Hematopoietic multipotent progenitor cell (in vitro differentiated cells): ENCODE results near the gene DICER1. TPM values are rescaled to one million over a fixed set of nuclear protein-coding genes. Genes with fewer than 3 reads are reported as not detected.

Experiments
- DNase-seq, 3 donors: peaks; one replicate each; pipeline ENCODE4 v3.0.0-alpha.2; 2011 to 2015; ENCODE audit warnings: low read depth in 2 of 3, low spot score in 2 of 3
- total RNA-seq: library from RNA; depleted of rRNA; stranded (reverse); fragments of >200 nt; gene quantifications from one replicate; pipeline ENCODE4 v1.2.3, GENCODE V29; 2012

The DICER1 gene
- total RNA-seq, 1 donor: 29.1 TPM

DNA sequence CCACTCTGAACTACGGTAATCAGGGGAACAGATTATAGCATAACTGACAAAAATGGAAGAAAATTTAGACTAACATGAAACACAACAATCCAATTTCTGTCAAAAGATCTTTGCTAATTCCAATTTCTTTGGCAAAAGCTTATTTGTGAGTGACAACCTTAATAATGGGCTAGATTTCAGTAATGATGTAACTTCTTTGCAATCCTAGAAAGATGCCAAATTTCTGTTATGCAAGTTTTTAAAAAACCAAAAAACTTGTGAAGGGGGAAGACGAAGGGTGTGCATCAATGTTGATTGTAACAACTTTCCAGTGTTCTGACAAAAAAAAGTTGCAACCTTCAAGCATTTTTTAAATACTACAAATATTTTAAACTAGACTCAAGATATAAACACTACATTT, 59.9 kb downstream of the DICER1 start:
- no peak for DNase-seq

GRCh38 chr14:95096476-95096875, 60.9 kb downstream of the DICER1 start:
- no peak for DNase-seq

GRCh38 chr14:95095996-95096395, 61.3 kb downstream of the DICER1 start:
- DNase-seq: no peak

DNA sequence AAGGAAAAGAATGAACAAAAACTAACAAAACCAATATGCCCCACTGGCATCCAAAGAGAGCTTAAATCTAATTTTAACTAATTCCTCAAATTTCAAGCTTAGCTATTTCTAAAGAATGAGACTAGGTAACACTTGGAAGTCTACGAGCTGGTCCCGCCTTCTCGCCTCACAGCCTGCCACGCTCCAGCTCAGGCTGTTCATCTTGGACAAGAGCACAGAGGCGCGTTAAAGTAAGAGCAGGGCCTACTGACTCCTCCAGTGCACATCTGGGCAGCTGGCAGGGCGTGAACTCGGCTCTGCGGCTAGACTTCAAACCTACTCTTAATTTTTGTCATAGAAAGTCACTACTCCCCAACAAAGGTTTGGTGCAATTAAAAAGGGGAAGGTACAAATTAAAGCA, 64.6 kb downstream of the DICER1 start:
- DNase-seq: no peak

DNA sequence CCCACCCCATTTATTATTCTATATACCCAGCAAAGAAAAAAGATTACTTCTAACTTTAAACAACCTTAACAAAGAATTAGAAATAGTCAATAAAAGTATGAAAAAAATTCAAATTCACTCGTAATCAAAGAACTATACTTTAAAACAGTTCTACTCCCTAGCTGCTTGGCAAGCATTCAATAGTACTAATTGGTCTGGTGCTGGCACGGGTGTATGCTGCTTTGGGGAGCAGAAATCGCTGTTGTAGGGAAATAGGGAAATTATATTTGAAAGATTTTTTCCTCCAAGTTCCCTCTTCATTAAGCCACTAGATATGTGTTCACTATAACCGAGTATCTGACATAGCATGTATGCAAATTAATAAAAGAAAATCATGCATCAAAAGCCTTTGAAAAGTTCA, 65.7 kb downstream of the DICER1 start:
- DNase-seq: no peak

GRCh38 chr14:95088665-95089064, 68.7 kb downstream of the DICER1 start:
- no peak for DNase-seq

- no peak for DNase-seq
These were observed 69.7 kb downstream of the DICER1 start for GRCh38 chr14:95087619-95088018.

DNA sequence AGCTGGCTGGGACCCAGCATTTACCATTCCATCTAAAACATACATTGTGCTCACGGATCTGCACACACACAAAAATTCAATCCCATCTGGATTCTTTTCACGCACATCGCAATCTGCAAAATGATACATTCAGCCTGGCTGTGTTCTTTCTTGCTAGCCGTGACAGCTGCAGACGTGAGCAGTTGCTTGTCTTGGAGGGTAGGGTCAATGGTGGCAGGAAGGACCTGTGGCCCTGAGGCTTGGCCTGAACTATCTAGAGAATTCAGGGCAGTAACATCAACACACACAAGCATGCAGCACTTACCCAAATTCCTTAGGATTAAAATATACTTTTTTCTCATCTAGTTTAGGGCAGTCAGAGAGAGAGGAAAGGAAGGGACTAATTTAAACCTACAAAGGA, 72.0 kb downstream of the DICER1 start:
- DNase-seq: no peak

DNA sequence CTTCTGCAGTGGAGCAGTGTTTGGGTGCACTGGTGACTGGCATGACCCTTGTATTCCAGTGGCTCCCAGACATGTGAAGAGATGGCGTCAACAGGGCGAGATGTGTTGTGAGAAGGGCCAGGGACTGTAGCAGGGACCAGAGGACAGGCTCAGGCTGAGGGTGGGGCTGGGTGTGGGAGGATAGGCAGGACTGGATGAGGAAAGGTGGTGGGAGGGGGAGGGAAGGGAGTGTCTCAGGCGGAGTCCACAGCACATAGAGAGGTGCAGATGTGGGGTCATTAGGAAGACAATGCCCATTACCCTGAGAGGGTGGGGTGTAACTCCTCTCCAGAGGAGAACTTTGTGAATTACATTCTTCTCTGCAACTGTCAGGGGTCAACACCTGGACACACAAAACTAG, 78.5 kb downstream of the DICER1 start:
- DNase-seq: no peak

DNA sequence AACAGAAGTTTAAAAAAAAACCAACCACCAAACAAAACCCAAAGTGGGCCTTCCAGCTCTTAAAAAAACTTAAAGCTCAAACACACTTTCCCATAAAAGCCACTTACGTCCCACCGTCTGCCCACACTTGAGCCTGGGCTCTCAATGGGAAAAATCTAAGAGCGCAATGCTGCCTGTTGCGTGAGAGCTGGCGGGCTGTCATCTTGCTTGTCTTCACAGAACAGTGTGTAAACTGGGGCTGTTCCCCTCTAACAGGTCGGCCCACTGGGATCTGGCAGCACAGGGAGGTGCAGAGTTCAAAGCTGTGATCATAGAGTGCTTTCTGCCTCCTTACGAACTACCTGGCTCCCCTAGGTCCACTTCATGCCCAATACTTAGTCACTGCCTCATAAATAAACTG, 80.0 kb downstream of the DICER1 start:
- DNase-seq: no peak

GRCh38 chr14:95075789-95076188, 81.5 kb downstream of the DICER1 start:
- no peak for DNase-seq

- no peak for DNase-seq
These were observed 83.4 kb downstream of the DICER1 start for GRCh38 chr14:95073947-95074346.

- DNase-seq: no peak
These were observed 84.9 kb downstream of the DICER1 start for GRCh38 chr14:95072310-95072905.

DNA sequence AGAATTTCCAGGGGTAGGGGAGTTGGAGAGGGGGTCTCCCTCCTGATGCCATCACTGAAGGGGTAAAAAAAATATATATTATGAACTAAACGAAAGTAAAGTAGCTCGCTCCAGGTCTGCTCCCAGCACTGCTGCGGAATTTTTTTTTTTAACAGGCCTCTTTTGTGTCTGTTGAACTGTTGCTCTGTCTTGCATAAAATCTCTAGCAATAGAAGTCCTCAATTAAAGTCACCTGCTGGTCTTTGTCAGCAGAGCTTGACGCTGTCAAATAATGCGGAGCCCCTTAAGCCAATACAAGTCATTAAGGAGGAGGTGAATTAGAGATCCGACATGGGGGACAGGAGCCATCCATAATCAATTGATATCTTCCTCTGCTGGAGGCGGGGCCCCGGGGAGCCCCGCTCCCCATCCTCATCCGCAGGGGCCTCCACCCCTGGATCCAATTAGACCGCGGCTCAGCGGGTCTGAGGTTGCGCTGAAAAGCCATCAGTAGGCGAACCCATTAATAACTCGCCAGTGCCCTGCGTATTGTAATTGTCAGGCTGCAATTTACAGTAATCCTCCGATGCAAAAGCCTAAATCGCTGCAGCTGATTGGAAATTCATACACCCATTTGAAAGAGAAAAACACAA, 85.6 kb downstream of the DICER1 start:
- no peak for DNase-seq

GRCh38 chr14:95070748-95071435, 86.4 kb downstream of the DICER1 start:
- DNase-seq: no peak

DNA sequence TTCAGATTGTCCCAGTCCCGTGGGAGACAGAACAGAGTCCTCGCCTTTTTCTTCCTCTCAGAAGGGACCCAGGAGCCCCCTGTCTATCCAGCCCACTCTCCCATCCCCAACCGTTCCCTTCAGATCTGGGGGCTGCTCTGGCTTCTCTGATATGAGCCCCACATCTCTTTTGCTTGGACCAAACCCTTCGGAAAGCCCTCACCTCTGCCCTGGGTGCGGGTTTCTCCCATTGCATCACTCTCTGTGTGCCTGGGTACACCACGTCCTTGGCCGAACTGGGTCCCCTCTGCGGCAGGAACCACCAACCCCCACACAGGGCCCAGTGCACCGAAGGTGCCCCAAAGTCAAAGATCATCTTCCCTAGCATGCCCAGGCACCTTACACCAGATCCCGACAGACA, 87.8 kb downstream of the DICER1 start:
- no peak for DNase-seq

DNA sequence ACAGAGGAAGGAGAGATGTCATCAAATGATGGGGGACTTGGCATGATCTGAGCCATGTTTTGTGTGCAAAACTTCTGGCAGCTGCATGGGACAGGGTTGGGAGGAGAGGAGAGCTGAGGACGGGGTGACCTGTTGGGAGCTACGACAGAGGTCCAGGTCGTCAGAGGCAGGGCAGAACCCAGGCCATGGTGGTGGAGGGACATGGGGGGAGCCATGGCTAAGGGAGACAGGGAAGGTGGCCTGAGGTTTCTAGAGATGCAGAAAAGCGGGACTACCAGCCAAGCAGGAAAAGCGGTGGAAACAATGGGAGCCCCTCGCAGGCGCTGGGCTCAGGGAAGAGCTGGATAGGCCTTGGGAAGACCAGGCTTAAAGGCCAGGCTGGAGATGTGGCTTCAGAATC, 88.3 kb downstream of the DICER1 start:
- DNase-seq: no peak

GRCh38 chr14:95068521-95068920, 88.8 kb downstream of the DICER1 start:
- DNase-seq: no peak

GRCh38 chr14:95068080-95068479, 89.2 kb downstream of the DICER1 start:
- no peak for DNase-seq

DNA sequence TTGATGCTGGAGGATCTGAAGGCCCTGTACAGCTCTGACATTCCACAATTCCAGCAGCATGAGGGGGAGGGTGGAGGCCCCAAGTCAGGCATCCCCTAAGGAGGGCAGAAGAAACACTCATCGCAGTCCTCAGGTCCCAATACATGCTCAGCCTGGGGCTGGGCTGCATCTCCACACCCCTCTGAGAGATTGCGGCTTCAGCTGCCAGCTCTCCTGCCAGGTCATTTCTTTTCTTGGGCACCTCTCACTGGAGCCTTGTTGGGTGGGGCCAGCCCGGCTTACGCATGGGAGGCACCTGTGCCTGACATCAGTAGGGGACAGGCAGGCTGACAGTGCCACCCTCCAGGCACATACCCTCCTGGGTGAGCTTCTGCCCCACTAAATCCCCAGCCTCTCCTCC, 89.8 kb downstream of the DICER1 start:
- no peak for DNase-seq

DNA sequence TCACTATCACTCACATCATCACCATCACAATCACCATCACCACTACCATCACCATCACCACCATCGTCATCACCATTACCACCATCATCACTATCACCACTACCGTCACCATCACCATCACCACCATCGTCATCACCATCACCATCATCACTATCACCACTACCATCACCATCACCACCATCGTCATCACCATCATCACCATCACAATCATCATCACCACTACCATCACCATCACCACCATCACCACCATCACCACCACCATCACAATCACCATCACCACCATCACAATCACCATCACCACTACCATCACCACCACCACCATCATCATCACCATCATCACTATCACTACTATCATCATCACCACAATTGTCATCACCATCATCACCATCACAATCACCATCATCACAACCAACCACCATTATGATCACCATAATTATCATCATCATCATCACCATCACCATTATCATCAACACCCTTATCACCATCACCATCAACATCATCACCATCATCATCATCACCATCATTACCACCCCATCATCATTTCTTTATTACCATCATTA, 90.8 kb downstream of the DICER1 start:
- no peak for DNase-seq

DNA sequence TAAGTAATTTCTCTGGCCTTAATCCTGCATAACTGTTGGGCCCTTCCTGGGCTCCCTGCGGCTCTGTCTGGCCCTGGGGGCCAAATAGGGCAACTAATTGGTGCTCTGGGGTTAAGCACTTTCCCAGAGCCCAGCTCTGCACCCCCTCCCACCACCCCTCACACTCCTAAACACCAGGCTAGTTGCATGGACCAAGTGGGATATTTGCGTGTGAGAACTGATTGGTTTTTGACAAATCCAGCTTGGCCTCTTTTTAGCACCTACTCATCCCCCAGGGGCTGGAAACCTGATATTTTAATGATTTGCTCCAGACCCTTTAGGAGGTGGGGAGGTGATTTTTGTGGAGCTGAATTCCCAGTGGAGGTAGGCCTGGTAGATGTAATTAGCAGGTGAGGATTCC, 91.9 kb downstream of the DICER1 start:
- DNase-seq: no peak
